NCI-H2227 (cell line): ENCODE data around the gene PDE8A.
"Not testable (repeated sequence)": the region's sequence is repeated elsewhere in the genome, so short reads cannot be mapped to it uniquely, and the experiment has no call there.

Source experiments
- DNase-seq: peaks from one replicate; lab custom pipeline; 2025; ENCODE audit not compliant: unreplicated experiment; lab: John Stamatoyannopoulos, UW

Gene PDE8A

GRCh38 chr15:85010071-85010385, 28.4 kb downstream of the PDE8A start:
- DNase-seq: no peak

- DNase-seq: no peak
Measured at GRCh38 chr15:85010386-85011159, 28.9 kb downstream of the PDE8A start.

GRCh38 chr15:85011160-85011571, 29.5 kb downstream of the PDE8A start:
- no peak for DNase-seq

- DNase-seq: not testable (repeated sequence)
Measured at GRCh38 chr15:85011724-85012123, 30.1 kb downstream of the PDE8A start.

- no peak for DNase-seq
Measured at GRCh38 chr15:85013785-85014184, 32.1 kb downstream of the PDE8A start.

- DNase-seq: no peak
Measured at GRCh38 chr15:85014932-85015331, 33.3 kb downstream of the PDE8A start.

- DNase-seq: no peak
Measured at GRCh38 chr15:85016275-85016674, 34.6 kb downstream of the PDE8A start.

GRCh38 chr15:85019815-85020590, 38.3 kb downstream of the PDE8A start:
- no peak for DNase-seq

- DNase-seq: no peak
Measured at GRCh38 chr15:85021409-85021808, 39.8 kb downstream of the PDE8A start.

- DNase-seq: no peak
Measured at GRCh38 chr15:85022860-85023403, 41.3 kb downstream of the PDE8A start.

- DNase-seq: no peak
Measured at GRCh38 chr15:85024003-85024402, 42.3 kb downstream of the PDE8A start.

- DNase-seq: no peak
Measured at GRCh38 chr15:85024509-85025336, 43.1 kb downstream of the PDE8A start.

- DNase-seq: no peak
Measured at GRCh38 chr15:85025516-85026251, 44.0 kb downstream of the PDE8A start.

GRCh38 chr15:85026304-85027032, 44.8 kb downstream of the PDE8A start:
- no peak for DNase-seq

GRCh38 chr15:85027033-85027380, 45.4 kb downstream of the PDE8A start:
- no peak for DNase-seq

- DNase-seq: no peak
Measured at GRCh38 chr15:85027421-85027820, 45.8 kb downstream of the PDE8A start.

- no peak for DNase-seq
Measured at GRCh38 chr15:85028416-85028815, 46.8 kb downstream of the PDE8A start.

- DNase-seq: no peak
Measured at GRCh38 chr15:85029221-85029620, 47.6 kb downstream of the PDE8A start.

GRCh38 chr15:85030301-85030929, 48.8 kb downstream of the PDE8A start:
- DNase-seq: no peak
